Loucy (cell line): ENCODE measurements around the gene KRT8.

ENCODE experiments used
- H2AFZ ChIP-seq: fragments of 200-600 bp; sonication (generic); 2 replicates; pipeline ENCODE4 v1.6.0; 2016; ENCODE audit warnings: antibody characterized with exemption, mild to moderate bottlenecking, low read length, moderate library complexity
- H3F3A ChIP-seq: fragments of 200-600 bp; 2 replicates; pipeline ENCODE4 v1.6.0; 2016; ENCODE audit warnings: antibody characterized with exemption, low read depth, mild to moderate bottlenecking
- H3K27me3 ChIP-seq: fragments of 200-600 bp; sonication (generic); 2 replicates; pipeline ENCODE4 v1.6.1; 2014; ENCODE audit warnings: low read length, mild to moderate bottlenecking; ENCODE audit not compliant: insufficient read depth, poor library complexity, severe bottlenecking
- H3K36me3 ChIP-seq: fragments of 200-600 bp; sonication (generic); 2 replicates; pipeline ENCODE4 v1.6.1; 2016; ENCODE audit warnings: low read length; ENCODE audit not compliant: insufficient read depth
- H3K4me1 ChIP-seq: fragments of 200-600 bp; sonication (generic); 2 replicates; pipeline ENCODE4 v1.5.1; 2014; ENCODE audit warnings: low read length, mild to moderate bottlenecking; ENCODE audit not compliant: insufficient read depth, poor library complexity, severe bottlenecking
- H3K4me2 ChIP-seq: fragments of 200-600 bp; sonication (generic); 2 replicates; pipeline ENCODE4 v1.6.0; 2014; ENCODE audit warnings: antibody characterized with exemption, low read length, low read depth, mild to moderate bottlenecking; ENCODE audit not compliant: poor library complexity, severe bottlenecking
- H3K4me3 ChIP-seq: fragments of 200-600 bp; sonication (generic); 2 replicates; pipeline ENCODE4 v1.5.1; 2014; ENCODE audit warnings: low read length, mild to moderate bottlenecking, mixed read lengths; ENCODE audit not compliant: poor library complexity, severe bottlenecking
- H3K79me2 ChIP-seq: fragments of 200-600 bp; sonication (generic); 2 replicates; pipeline ENCODE4 v1.6.1; 2014; ENCODE audit warnings: low read length; ENCODE audit not compliant: insufficient read depth
- H3K9ac ChIP-seq: fragments of 200-600 bp; sonication (generic); 2 replicates; pipeline ENCODE4 v1.6.0; 2014; ENCODE audit warnings: mild to moderate bottlenecking, low read depth, low read length, moderate library complexity; ENCODE audit not compliant: poor library complexity, severe bottlenecking
- H3K9me2 ChIP-seq: fragments of 200-600 bp; sonication (generic); replicated peaks from 2 replicates; pipeline ENCODE4 v1.6.1; 2016; ENCODE audit warnings: low read depth, low read length, mixed read lengths
- H3K9me3 ChIP-seq: fragments of 200-600 bp; sonication (generic); 2 replicates; pipeline ENCODE4 v1.6.1; 2014; ENCODE audit warnings: mild to moderate bottlenecking, antibody characterized with exemption, low read length, low read depth; ENCODE audit not compliant: insufficient read depth
- H4K20me1 ChIP-seq: fragments of 200-600 bp; sonication (generic); 2 replicates; pipeline ENCODE4 v1.6.0; 2014; ENCODE audit warnings: antibody characterized with exemption, low read length, mild to moderate bottlenecking; ENCODE audit not compliant: insufficient read depth, poor library complexity, severe bottlenecking
- CTCF ChIP-seq: fragments of 200-600 bp; sonication (generic); conservative IDR thresholded peaks from 2 replicates; pipeline ENCODE4 v1.5.1; 2014; ENCODE audit warnings: mild to moderate bottlenecking, antibody characterized with exemption, low read length
- EZH2phosphoT487 ChIP-seq: fragments of 200-600 bp; IDR thresholded peaks from 2 replicates; pipeline ENCODE4 v1.6.1; 2018; ENCODE audit warnings: antibody characterized with exemption, mild to moderate bottlenecking, moderate library complexity, borderline replicate concordance

KRT8 gene

GRCh38 chr12:52901715-52902541, 2.9 kb downstream of the KRT8 start:
- no peak overlapping the region for H3K4me2 ChIP-seq
- no peaks in the 10 kb centered on the region for H3K27me3 ChIP-seq
- H3K9ac ChIP-seq: no peak overlapping the region
- no peak overlapping the region for H2AFZ ChIP-seq
- no peaks in the 10 kb centered on the region for H4K20me1 ChIP-seq
- no peaks in the 10 kb centered on the region for H3F3A ChIP-seq
- no peaks in the 10 kb centered on the region for H3K36me3 ChIP-seq
- H3K79me2 ChIP-seq: no peaks in the 10 kb centered on the region
- TF ChIP-seq EZH2phosphoT487: no peak
- no peak for TF ChIP-seq CTCF
- no peaks in the 10 kb centered on the region for H3K4me1 ChIP-seq
- no peaks in the 10 kb centered on the region for H3K9me3 ChIP-seq
- no peak overlapping the region for H3K4me3 ChIP-seq
- no peaks in the 10 kb centered on the region for H3K9me2 ChIP-seq

GRCh38 chr12:52900896-52901714, 3.8 kb downstream of the KRT8 start:
- H2AFZ ChIP-seq: no peak overlapping the region
- no peaks in the 10 kb centered on the region for H3K27me3 ChIP-seq
- TF ChIP-seq EZH2phosphoT487: no peak
- no peak for TF ChIP-seq CTCF
- no peak overlapping the region for H3K4me2 ChIP-seq
- no peaks in the 10 kb centered on the region for H3K36me3 ChIP-seq
- H4K20me1 ChIP-seq: no peaks in the 10 kb centered on the region
- H3K4me3 ChIP-seq: no peak overlapping the region
- no peaks in the 10 kb centered on the region for H3K79me2 ChIP-seq
- no peaks in the 10 kb centered on the region for H3K9me2 ChIP-seq
- H3K9me3 ChIP-seq: no peaks in the 10 kb centered on the region
- no peaks in the 10 kb centered on the region for H3F3A ChIP-seq
- no peak overlapping the region for H3K9ac ChIP-seq
- no peaks in the 10 kb centered on the region for H3K4me1 ChIP-seq

- no peaks in the 10 kb centered on the region for H4K20me1 ChIP-seq
- H3K4me2 ChIP-seq: no peak overlapping the region
- TF ChIP-seq CTCF (no peak), EZH2phosphoT487 (no peak)
- H2AFZ ChIP-seq: no peak overlapping the region
- no peaks in the 10 kb centered on the region for H3K4me1 ChIP-seq
- no peaks in the 10 kb centered on the region for H3K36me3 ChIP-seq
- H3K27me3 ChIP-seq: no peaks in the 10 kb centered on the region
- no peaks in the 10 kb centered on the region for H3K9me2 ChIP-seq
- no peak overlapping the region for H3K9ac ChIP-seq
- no peaks in the 10 kb centered on the region for H3K9me3 ChIP-seq
- H3K79me2 ChIP-seq: no peaks in the 10 kb centered on the region
- no peaks in the 10 kb centered on the region for H3F3A ChIP-seq
- H3K4me3 ChIP-seq: no peak overlapping the region
Observed at GRCh38 chr12:52900166-52900895, 4.5 kb downstream of the KRT8 start.
